GM10266 (cell line): ENCODE results near the gene EFCAB10.

Source experiments
- DNase-seq: peaks from one replicate; pipeline ENCODE4 v3.0.0; 2012; ENCODE audit errors: extremely low spot score
- TF ChIP-seq, protein P1 (sequence below): IDR thresholded peaks from 2 replicates; pipeline ENCODE4 v1.5.1; 2012; ENCODE audit warnings: mild to moderate bottlenecking, low read depth; ENCODE audit not compliant: control insufficient read depth, insufficient read depth; ENCODE audit errors: missing control alignments

EFCAB10 gene

DNA sequence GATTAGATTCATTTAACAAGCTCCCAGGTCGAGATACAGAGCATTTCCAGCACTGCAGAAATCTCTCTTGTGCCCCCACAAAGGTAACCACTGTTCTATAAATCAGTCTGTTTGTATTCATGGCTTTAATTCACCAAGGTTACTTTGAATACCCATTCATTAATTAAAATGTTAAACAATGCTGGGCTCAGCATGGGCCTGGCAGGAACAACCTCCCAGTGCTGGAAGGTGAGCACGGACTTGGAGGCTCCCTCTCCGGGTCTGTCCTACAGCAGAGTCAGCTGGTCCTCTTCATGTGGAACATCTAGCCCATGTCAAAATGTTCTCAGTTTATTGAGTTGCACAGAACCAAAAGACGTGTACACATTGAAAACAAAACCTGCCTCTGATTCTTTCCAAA lies 15.6 kb upstream of the EFCAB10 start:
- DNase-seq = no peak
- TF ChIP-seq, protein P1, sequence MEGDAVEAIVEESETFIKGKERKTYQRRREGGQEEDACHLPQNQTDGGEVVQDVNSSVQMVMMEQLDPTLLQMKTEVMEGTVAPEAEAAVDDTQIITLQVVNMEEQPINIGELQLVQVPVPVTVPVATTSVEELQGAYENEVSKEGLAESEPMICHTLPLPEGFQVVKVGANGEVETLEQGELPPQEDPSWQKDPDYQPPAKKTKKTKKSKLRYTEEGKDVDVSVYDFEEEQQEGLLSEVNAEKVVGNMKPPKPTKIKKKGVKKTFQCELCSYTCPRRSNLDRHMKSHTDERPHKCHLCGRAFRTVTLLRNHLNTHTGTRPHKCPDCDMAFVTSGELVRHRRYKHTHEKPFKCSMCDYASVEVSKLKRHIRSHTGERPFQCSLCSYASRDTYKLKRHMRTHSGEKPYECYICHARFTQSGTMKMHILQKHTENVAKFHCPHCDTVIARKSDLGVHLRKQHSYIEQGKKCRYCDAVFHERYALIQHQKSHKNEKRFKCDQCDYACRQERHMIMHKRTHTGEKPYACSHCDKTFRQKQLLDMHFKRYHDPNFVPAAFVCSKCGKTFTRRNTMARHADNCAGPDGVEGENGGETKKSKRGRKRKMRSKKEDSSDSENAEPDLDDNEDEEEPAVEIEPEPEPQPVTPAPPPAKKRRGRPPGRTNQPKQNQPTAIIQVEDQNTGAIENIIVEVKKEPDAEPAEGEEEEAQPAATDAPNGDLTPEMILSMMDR = no peak

DNA sequence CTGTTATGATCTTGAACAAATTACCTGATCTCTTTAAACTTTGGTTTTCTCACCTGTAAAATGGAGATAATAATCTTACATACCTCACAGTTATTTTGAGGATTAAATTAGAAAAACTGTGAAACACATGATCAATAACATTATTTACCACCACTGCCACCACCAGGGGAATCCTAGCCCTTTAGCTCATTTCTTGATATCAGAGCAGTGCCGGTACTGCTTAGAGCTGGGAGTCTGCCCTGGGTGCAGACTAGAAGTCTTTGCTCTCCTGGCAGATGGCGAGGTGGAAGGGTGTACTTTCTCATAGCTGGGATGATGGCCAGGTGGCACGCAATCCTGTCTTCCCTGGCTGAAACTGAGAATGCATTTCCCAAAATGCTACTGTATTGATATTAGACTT lies 12.7 kb upstream of the EFCAB10 start:
- DNase-seq = no peak
- TF ChIP-seq, protein P1 = no peak

GRCh38 chr7:105591522-105591921 lies 10.2 kb upstream of the EFCAB10 start:
- DNase-seq = no peak
- TF ChIP-seq, protein P1 = no peak

- DNase-seq = no peak
- TF ChIP-seq, protein P1 = no peak
These were observed 9.5 kb upstream of the EFCAB10 start for GRCh38 chr7:105590793-105591192.

- peak; percentile 78 for DNase-seq
These were observed 8.2 kb upstream of the EFCAB10 start for GRCh38 chr7:105589356-105590077.

GRCh38 chr7:105587909-105588635 lies 6.8 kb upstream of the EFCAB10 start:
- no peak for DNase-seq
- TF ChIP-seq, protein P1 = no peak

More at GRCh38 chr7:105589356-105590077, 8.2 kb upstream of the EFCAB10 start:
- TF ChIP-seq, protein P1 = peak; percentile 73
